ENCODE measurements around the gene C2orf68. TPM values are rescaled to one million over a fixed set of nuclear protein-coding genes. Genes with fewer than 3 reads are reported as not detected.

Gene C2orf68
- total and polyA plus RNA-seq, 9 of the 15 experiments (the other 6 are each of a cell fraction or from before 2014, with no cell fraction given), result 22.1 to 50.0 (median 31.8) TPM

- peak; percentile 98 for TF ChIP-seq SAP30 (IDR thresholded peaks at IDR 0.05; ENCODE audit: borderline replicate concordance, insufficient read depth, low read depth, low read length, poor library complexity, severe bottlenecking)
- TF ChIP-seq SMAD3 (CRISPR knock-in tag; conservative IDR thresholded peaks at IDR 0.05), result no peak
- no peak for TF ChIP-seq ZNF77 (CRISPR knock-in tag; IDR thresholded peaks at IDR 0.05)
- TF ChIP-seq CBFA2T2 (conservative IDR thresholded peaks at IDR 0.05), result no peak
- TF ChIP-seq MXI1 (IDR thresholded peaks at IDR 0.05; ENCODE audit: low read depth, low read length), result peak; percentile 93
- TF ChIP-seq, protein P1, sequence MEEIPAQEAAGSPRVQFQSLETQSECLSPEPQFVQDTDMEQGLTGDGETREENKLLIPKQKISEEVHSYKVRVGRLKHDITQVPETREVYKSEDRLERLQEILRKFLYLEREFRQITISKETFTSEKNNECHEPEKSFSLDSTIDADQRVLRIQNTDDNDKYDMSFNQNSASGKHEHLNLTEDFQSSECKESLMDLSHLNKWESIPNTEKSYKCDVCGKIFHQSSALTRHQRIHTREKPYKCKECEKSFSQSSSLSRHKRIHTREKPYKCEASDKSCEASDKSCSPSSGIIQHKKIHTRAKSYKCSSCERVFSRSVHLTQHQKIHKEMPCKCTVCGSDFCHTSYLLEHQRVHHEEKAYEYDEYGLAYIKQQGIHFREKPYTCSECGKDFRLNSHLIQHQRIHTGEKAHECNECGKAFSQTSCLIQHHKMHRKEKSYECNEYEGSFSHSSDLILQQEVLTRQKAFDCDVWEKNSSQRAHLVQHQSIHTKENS (CRISPR knock-in tag; IDR thresholded peaks at IDR 0.05), result no peak
- TF ChIP-seq, protein P2, sequence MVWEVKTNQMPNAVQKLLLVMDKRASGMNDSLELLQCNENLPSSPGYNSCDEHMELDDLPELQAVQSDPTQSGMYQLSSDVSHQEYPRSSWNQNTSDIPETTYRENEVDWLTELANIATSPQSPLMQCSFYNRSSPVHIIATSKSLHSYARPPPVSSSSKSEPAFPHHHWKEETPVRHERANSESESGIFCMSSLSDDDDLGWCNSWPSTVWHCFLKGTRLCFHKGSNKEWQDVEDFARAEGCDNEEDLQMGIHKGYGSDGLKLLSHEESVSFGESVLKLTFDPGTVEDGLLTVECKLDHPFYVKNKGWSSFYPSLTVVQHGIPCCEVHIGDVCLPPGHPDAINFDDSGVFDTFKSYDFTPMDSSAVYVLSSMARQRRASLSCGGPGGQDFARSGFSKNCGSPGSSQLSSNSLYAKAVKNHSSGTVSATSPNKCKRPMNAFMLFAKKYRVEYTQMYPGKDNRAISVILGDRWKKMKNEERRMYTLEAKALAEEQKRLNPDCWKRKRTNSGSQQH (CRISPR knock-in tag; IDR thresholded peaks at IDR 0.05), result no peak
- TF ChIP-seq EWSR1 (IDR thresholded peaks at IDR 0.05; ENCODE audit: borderline replicate concordance, low read depth, partially characterized antibody), result no peak
- TF ChIP-seq PRPF4 (IDR thresholded peaks at IDR 0.05; ENCODE audit: insufficient read depth, low read depth, low read length, poor library complexity, severe bottlenecking), result no peak
- TF ChIP-seq ZC3H11A (IDR thresholded peaks at IDR 0.05; ENCODE audit: low read depth, low read length), result no peak
- TF ChIP-seq ZNF232 (CRISPR knock-in tag; IDR thresholded peaks at IDR 0.05), result 0 out of 2 replicates have a peak, but pooled peaks have one; percentile 47
- no peak for TF ChIP-seq POLR2H (tag; IDR thresholded peaks at IDR 0.05; ENCODE audit: low read depth)
- TF ChIP-seq RAD51 (IDR thresholded peaks at IDR 0.05; ENCODE audit: borderline replicate concordance, low read depth), result peak; percentile 29; the same call in 1 of the 2 replicates
- no peak for TF ChIP-seq ZEB2 (IDR thresholded peaks at IDR 0.05)
- no peak for TF ChIP-seq FOXJ3 (CRISPR knock-in tag; IDR thresholded peaks at IDR 0.05)
- peak in 1 of 2 experiments; percentile 93 for TF ChIP-seq AFF1 (IDR thresholded peaks at IDR 0.05; ENCODE audit: low read depth in 1 of 2, partially characterized antibody in 2 of 2)
- no peak for TF ChIP-seq TEAD2 (tag; IDR thresholded peaks at IDR 0.05)
- 0 out of 2 replicates have a peak, but pooled peaks have one; percentile 24 for TF ChIP-seq TARDBP (IDR thresholded peaks at IDR 0.05)
- TF ChIP-seq NCOR1 (IDR thresholded peaks at IDR 0.05), result 0 out of 2 replicates have a peak, but pooled peaks have one; percentile 17
- no peak for TF ChIP-seq POLR2B (IDR thresholded peaks at IDR 0.05; ENCODE audit: low read depth, partially characterized antibody)
- no peak for TF ChIP-seq ILK (tag; IDR thresholded peaks at IDR 0.05; ENCODE audit: borderline replicate concordance, low read depth)
- TF ChIP-seq SLC30A9 (CRISPR knock-in tag; IDR thresholded peaks at IDR 0.05), result no peak
These were observed 9.2 kb downstream of the C2orf68 start, which contains the start of gene TMEM150A (continued) for GRCh38 chr2:85602476-85603234.
